Fibroblast of villous mesenchyme (primary cell): ENCODE data around the gene SPATS2. TPM values are rescaled to one million over a fixed set of nuclear protein-coding genes. Genes with fewer than 3 reads are reported as not detected.
A peak's percentile ranks its signal among the peaks of the same experiment; 100 is the strongest.

Source experiments
- DNase-seq: peaks from one replicate; pipeline ENCODE4 v3.0.0-alpha.2; 2010; ENCODE audit warnings: low read depth
- H3K4me3 ChIP-seq: 2 replicates; pipeline ENCODE4 v1.5.1; 2011; ENCODE audit warnings: low read depth, mild to moderate bottlenecking, low read length
- total RNA-seq: library from RNA; depleted of rRNA; stranded (reverse); fragments of >200 nt; gene quantifications from 2 replicates; pipeline ENCODE4 v1.2.3, GENCODE V29; 2012
- TF ChIP-seq, protein P1 (sequence below): IDR thresholded peaks from 2 replicates; pipeline ENCODE4 v1.5.1; 2012; ENCODE audit warnings: low read depth, mild to moderate bottlenecking, low read length; ENCODE audit not compliant: insufficient read depth

SPATS2 gene
- total RNA-seq, 1 donor = 32.4 TPM

GRCh38 chr12:49564686-49565405 is 197.6 kb downstream of the SPATS2 start:
- H3K4me3 ChIP-seq = no peak overlapping the region
- TF ChIP-seq, protein P1, sequence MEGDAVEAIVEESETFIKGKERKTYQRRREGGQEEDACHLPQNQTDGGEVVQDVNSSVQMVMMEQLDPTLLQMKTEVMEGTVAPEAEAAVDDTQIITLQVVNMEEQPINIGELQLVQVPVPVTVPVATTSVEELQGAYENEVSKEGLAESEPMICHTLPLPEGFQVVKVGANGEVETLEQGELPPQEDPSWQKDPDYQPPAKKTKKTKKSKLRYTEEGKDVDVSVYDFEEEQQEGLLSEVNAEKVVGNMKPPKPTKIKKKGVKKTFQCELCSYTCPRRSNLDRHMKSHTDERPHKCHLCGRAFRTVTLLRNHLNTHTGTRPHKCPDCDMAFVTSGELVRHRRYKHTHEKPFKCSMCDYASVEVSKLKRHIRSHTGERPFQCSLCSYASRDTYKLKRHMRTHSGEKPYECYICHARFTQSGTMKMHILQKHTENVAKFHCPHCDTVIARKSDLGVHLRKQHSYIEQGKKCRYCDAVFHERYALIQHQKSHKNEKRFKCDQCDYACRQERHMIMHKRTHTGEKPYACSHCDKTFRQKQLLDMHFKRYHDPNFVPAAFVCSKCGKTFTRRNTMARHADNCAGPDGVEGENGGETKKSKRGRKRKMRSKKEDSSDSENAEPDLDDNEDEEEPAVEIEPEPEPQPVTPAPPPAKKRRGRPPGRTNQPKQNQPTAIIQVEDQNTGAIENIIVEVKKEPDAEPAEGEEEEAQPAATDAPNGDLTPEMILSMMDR = no peak
- DNase-seq = no peak

DNA sequence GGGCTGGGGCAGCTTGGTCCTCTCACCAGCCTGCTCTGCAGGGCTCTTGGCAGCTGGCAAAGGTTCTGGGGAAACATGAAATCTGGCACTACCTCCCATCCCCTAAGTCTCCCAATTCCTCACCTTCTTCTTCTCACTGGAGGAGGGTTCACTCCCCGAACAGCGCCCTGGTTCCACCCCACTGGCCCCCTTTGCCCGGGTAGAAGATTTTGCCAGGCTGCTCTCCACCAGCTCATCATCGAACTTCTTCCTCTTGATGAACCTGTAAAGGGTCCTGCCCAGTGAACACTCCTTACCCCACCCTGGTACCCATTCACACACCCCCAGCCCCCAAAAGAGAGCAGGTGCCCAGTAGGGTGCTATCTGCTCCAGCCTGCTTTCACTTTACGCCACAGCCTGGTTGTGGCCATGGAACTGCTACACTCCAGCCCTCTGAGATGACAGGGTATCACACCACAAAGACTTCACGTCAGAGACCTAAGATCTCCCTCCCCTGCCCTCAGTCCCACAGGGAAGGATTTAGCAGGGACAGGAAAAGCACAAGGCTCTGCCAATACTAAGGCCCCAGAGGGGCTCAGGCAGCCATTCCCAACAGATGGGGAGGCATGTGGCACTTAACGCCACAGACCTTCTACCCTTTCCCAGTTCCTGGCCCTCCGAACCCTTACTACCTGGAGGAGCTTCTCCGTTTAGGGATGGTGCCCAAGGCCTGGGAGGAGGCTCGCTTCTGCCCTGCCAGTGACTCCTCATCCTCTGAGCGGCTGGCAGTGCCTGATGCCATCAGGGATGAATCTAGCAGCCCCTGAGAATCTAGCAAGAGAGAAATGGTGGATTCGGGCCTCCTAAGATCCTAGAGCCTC is 198.4 kb downstream of the SPATS2 start:
- TF ChIP-seq, protein P1 = no peak
- no peak for DNase-seq
- H3K4me3 ChIP-seq = no peak overlapping the region

- TF ChIP-seq, protein P1 = no peak
- no peak overlapping the region for H3K4me3 ChIP-seq
- no peak for DNase-seq
Observed at GRCh38 chr12:49566361-49566760, 199.1 kb downstream of the SPATS2 start.

DNA sequence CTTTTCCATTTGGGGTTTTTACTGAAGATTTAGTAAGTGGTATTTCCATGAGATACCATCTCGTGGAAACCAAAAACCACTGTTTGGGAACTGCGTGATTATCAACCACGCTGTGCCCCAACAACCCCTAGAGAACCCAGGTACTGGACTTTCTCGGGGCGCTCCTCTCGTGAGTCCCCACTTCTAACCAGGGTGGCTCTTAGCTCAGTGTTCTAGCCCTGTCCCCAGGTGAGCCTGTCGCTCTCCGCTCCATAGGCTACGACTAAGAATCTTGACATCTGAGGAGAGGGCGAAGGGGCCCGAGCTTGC is 200.0 kb downstream of the SPATS2 start:
- DNase-seq = no peak
- H3K4me3 ChIP-seq = peak overlapping the region; percentile 85
- TF ChIP-seq, protein P1 = no peak

GRCh38 chr12:49567611-49568441 is 200.6 kb downstream of the SPATS2 start, which contains the start of gene MCRS1:
Gene MCRS1 (minus strand): TSS chr12:49568142. CDS start chr12:49566731, 1,411 bp downstream.
- H3K4me3 ChIP-seq = peak within 1 kb of the TSS; percentile 85
- TF ChIP-seq, protein P1 = no peak
- peak; percentile 92 for DNase-seq

- TF ChIP-seq, protein P1 = no peak
- peak overlapping the region; percentile 85 for H3K4me3 ChIP-seq
- no peak for DNase-seq
Observed at GRCh38 chr12:49568442-49569162, 201.3 kb downstream of the SPATS2 start.
